Skeletal muscle tissue (tissue), 4 donors: ENCODE results near the gene RPL15. TPM values are rescaled to one million over a fixed set of nuclear protein-coding genes. Genes with fewer than 3 reads are reported as not detected.

Experiments
- H3K27ac ChIP-seq: one replicate; pipeline ENCODE4 v1.7.0; 2013; ENCODE audit warnings: mild to moderate bottlenecking, low read depth, low read length, inconsistent platforms
- H3K27me3 ChIP-seq, 3 donors: one replicate each; pipeline ENCODE4 v1.7.0; 2013; ENCODE audit warnings: low read length in 3 of 3; ENCODE audit not compliant: control insufficient read depth in 3 of 3, insufficient read depth in 3 of 3
- H3K36me3 ChIP-seq, 3 donors: one replicate each; pipeline ENCODE4 v1.7.0; 2013; ENCODE audit warnings: low read length in 3 of 3; ENCODE audit not compliant: control insufficient read depth in 3 of 3, insufficient read depth in 3 of 3
- H3K4me1 ChIP-seq, 3 donors: one replicate each; pipeline ENCODE4 v1.7.0; 2013; ENCODE audit warnings: low read length in 3 of 3, mild to moderate bottlenecking in 3 of 3; ENCODE audit not compliant: control insufficient read depth in 3 of 3, insufficient read depth in 3 of 3
- H3K4me3 ChIP-seq, 3 donors: one replicate each; pipeline ENCODE4 v1.7.0; 2013; ENCODE audit warnings: low read length in 3 of 3
- H3K9ac ChIP-seq, 3 donors: one replicate each; pipeline ENCODE4 v1.7.0; 2013; ENCODE audit warnings: low read length in 3 of 3, mild to moderate bottlenecking in 3 of 3, moderate library complexity in 2 of 3, low read depth in 1 of 3
- H3K9me3 ChIP-seq, 3 donors: one replicate each; pipeline ENCODE4 v1.7.0; 2013; ENCODE audit warnings: low read length in 3 of 3; ENCODE audit not compliant: control insufficient read depth in 3 of 3
- total RNA-seq: library from RNA; depleted of rRNA; stranded (reverse); fragments of >200 nt; gene quantifications from one replicate; pipeline ENCODE4 v1.2.3, GENCODE V29; 2014
- donor health status: Osteomylitis.

The RPL15 gene
- total RNA-seq, 1 donor from 2014 or later, result 3,028 TPM

DNA sequence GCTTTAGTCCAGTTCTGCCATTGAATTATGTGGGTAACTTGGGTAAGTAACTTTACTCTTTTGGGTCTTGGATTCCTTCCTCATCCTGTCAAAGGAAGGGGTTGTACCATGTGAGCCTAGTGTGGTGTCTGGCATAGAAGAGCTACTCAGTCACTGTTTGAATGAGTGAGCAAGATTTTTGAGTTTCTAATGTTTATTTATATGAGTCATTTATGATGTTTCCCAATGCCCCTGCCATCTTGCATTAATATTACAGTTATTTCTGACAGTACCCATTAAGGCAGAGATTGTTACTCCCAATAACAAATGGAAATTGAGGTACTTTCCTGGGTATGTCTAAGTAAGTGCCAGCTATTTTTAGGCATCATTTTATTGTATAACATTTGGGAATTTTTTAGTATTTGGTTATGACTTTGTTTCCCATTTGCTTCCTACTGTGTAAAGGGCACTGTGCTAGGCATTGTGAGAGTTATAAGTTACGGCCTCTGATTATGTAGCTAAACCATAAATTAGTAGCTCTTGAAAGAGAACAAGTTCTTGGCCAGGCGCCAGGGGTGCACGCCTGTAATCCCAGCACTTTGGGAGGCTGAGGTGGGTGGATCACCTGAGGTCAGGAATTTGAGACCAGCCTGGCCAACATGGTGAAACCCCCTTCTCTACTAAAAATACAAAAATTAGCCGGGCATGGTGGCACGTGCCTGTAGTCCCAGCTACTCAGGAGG, 51.7 kb downstream of the RPL15 start:
- peaks cover 26 to 48% (median 36%) of the 10 kb centered on the region in 3 donors for H3K36me3 ChIP-seq
- no peaks in the 10 kb centered on the region for H3K9me3 ChIP-seq
- no peak overlapping the region for H3K9ac ChIP-seq
- no peaks in the 10 kb centered on the region for H3K27me3 ChIP-seq
- H3K4me3 ChIP-seq, result no peak overlapping the region
- peak overlapping the region; percentile 18 for H3K27ac ChIP-seq
- peaks cover 3 to 28% (median 8%) of the 10 kb centered on the region in 3 donors for H3K4me1 ChIP-seq

DNA sequence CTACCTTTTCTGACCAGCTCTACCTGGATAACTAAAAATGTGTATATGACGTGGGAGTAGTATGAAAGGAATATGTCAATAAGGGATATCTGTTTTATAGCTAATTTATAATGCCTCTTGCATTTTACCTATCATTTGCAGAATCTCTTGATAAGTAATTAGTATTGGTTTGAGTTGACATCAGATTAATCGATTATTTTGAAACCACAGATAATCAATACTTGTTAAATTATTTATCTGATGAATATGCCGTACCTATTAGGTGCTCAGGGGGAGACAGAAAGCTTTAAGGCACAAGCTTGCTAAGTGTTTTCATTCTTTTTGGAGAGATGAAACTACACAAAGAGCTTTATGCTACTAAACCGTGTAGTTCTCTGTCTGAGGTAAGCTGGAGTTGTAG, 52.5 kb downstream of the RPL15 start:
- H3K36me3 ChIP-seq, result peaks cover 26 to 48% (median 36%) of the 10 kb centered on the region in 3 donors
- no peaks in the 10 kb centered on the region for H3K9me3 ChIP-seq
- H3K4me3 ChIP-seq, result no peak overlapping the region
- no peaks in the 10 kb centered on the region for H3K27me3 ChIP-seq
- no peak overlapping the region for H3K9ac ChIP-seq
- peaks cover 3 to 25% (median 7%) of the 10 kb centered on the region in 3 donors for H3K4me1 ChIP-seq
- no peak overlapping the region for H3K27ac ChIP-seq

Other genes with a start within 250 kb of the RPL15 start
- gene UBE2E1, start 111.2 kb upstream of the RPL15 start, total RNA-seq, result 83.0 TPM
- 17.2 TPM for gene NKIRAS1, start 142 bp upstream of the RPL15 start, total RNA-seq
- gene NR1D2, start 28.2 kb downstream of the RPL15 start, total RNA-seq, result 35.5 TPM